NCI-H2196 treated with DMSO at 0.1 percent for 48 hours (cell line): ENCODE measurements around the gene DCLRE1A.

Experiments
- DNase-seq: peaks from one replicate; lab custom pipeline; 2025; ENCODE audit not compliant: unreplicated experiment; lab: John Stamatoyannopoulos, UW

DCLRE1A gene

GRCh38 chr10:113801569-113801968 lies 52.3 kb downstream of the DCLRE1A start:
- no peak for DNase-seq

GRCh38 chr10:113791691-113792090 lies 62.2 kb downstream of the DCLRE1A start:
- DNase-seq = no peak

DNA sequence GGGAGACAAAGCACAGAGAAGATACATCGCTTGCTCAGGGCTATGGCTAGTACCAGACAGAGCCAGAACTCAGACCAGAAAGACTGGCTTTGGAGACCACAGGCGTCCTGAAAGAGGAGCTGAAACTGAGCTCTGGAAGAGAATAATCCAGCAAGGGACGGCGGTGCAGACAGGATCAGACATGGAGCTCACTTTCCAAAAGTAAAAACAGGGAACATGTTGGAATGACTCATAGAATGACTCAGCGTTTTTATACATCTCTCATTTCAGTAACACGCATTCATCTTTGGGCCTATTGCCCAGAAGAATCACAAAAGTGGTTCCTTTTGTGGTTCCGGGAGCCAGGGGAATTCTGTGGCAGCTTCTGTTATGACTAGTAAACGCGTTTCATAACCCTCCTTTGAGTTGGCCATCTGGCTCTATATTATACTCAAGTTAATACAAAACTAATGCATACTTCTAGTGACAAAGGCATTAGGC lies 65.2 kb downstream of the DCLRE1A start:
- no peak for DNase-seq
